IMR-90 (cell line): ENCODE measurements around the gene JAKMIP2. TPM values are rescaled to one million over a fixed set of nuclear protein-coding genes. Genes with fewer than 3 reads are reported as not detected.

Experiments
- ATAC-seq: fragments of 200-7000 bp; cut with Tn5 transposase; 2 replicates; pipeline ENCODE4 v1.9.1; 2020; ENCODE audit warnings: low read depth, mild to moderate bottlenecking, moderate library complexity
- BruUV-seq: library from RNA; stranded (reverse); fragments of 400-500 nt; replicated peaks from 2 replicates; lab custom pipeline; 2021; lab: Mats Ljungman, UMichigan
- CTCF ChIA-PET: fragments of 300-600 bp; formaldehyde crosslinking; extraction: SDS; loops from one replicate; lab custom pipeline; 2021; ENCODE audit warnings: antibody characterized with exemption; lab: Yijun Ruan, JAX
- POLR2A ChIA-PET: fragments of 300-600 bp; sonication (Branson Sonifier 250); formaldehyde crosslinking; loops from one replicate; lab custom pipeline; 2022; ENCODE audit warnings: antibody characterized with exemption; ENCODE audit not compliant: unreplicated experiment; lab: Charles Lee
- DNase-seq: peaks from one replicate; pipeline ENCODE4 v3.0.0; 2013
- H2AFZ ChIP-seq: replicated peaks from 2 replicates; pipeline ENCODE3; 2013; ENCODE audit warnings: low read length, mild to moderate bottlenecking; ENCODE audit not compliant: poor library complexity
- H2AK5ac ChIP-seq: 2 replicates; pipeline ENCODE4 v1.6.1; 2013; ENCODE audit warnings: low read depth, low read length, inconsistent platforms
- H2AK9ac ChIP-seq: replicated peaks from 2 replicates; pipeline ENCODE3; 2013; ENCODE audit warnings: mild to moderate bottlenecking, low read depth, low read length, moderate library complexity; ENCODE audit not compliant: poor library complexity
- H2BK120ac ChIP-seq: 2 replicates; pipeline ENCODE4 v1.6.1; 2013; ENCODE audit warnings: low read depth, low read length, inconsistent platforms
- H2BK15ac ChIP-seq: 3 replicates; pipeline ENCODE4 v1.6.1; 2013; ENCODE audit warnings: low read depth, low read length, inconsistent platforms
- H2BK20ac ChIP-seq: 2 replicates; pipeline ENCODE4 v1.6.1; 2013; ENCODE audit warnings: low read depth, mild to moderate bottlenecking, inconsistent platforms, low read length, moderate library complexity
- H2BK5ac ChIP-seq: 2 replicates; pipeline ENCODE4 v1.6.1; 2013; ENCODE audit warnings: mild to moderate bottlenecking, low read depth, low read length, inconsistent platforms; ENCODE audit not compliant: poor library complexity, severe bottlenecking
- H3K14ac ChIP-seq: replicated peaks from 2 replicates; pipeline ENCODE4 v1.6.1; 2013; ENCODE audit warnings: low read depth, low read length, inconsistent platforms
- H3K18ac ChIP-seq: 2 replicates; pipeline ENCODE4 v1.6.1; 2013; ENCODE audit warnings: low read depth, low read length, control low read depth
- H3K23ac ChIP-seq: 2 replicates; pipeline ENCODE4 v1.6.1; 2013; ENCODE audit warnings: low read depth, low read length, inconsistent platforms
- H3K27ac ChIP-seq: 2 replicates; pipeline ENCODE4 v1.5.1; 2013; ENCODE audit warnings: mild to moderate bottlenecking, control low read depth, low read length; ENCODE audit not compliant: insufficient read depth
- H3K27me3 ChIP-seq: 2 replicates; pipeline ENCODE4 v1.6.1; 2013; ENCODE audit warnings: low read length; ENCODE audit not compliant: control insufficient read depth, insufficient read depth
- H3K36me3 ChIP-seq: 2 replicates; pipeline ENCODE4 v1.6.1; 2013; ENCODE audit warnings: low read length, mixed read lengths; ENCODE audit not compliant: control insufficient read depth, insufficient read depth
- H3K4ac ChIP-seq: 2 replicates; pipeline ENCODE4 v1.6.1; 2013; ENCODE audit warnings: low read depth, low read length, inconsistent platforms
- H3K4me1 ChIP-seq: 2 replicates; pipeline ENCODE4 v1.6.1; 2013; ENCODE audit warnings: low read length, mixed read lengths; ENCODE audit not compliant: control insufficient read depth, insufficient read depth
- H3K4me2 ChIP-seq: 2 replicates; pipeline ENCODE4 v1.6.1; 2013; ENCODE audit warnings: low read depth, mild to moderate bottlenecking, control low read depth, low read length, moderate library complexity
- H3K4me3 ChIP-seq: 2 replicates; pipeline ENCODE4 v1.5.1; 2013; ENCODE audit warnings: low read depth, mild to moderate bottlenecking, control low read depth, low read length, moderate library complexity; ENCODE audit not compliant: insufficient read depth
- H3K56ac ChIP-seq: 2 replicates; pipeline ENCODE4 v1.6.1; 2013; ENCODE audit warnings: low read length, inconsistent platforms; ENCODE audit not compliant: insufficient read depth; ENCODE audit errors: extremely low read depth
- H3K79me1 ChIP-seq, 2 experiments: 2 replicates each; pipeline ENCODE4 v1.6.1; 2013; ENCODE audit warnings: low read length in 2 of 2, inconsistent platforms in 1 of 2, low read depth in 1 of 2
- H3K9ac ChIP-seq: 2 replicates; pipeline ENCODE4 v1.6.1; 2013; ENCODE audit warnings: low read depth, low read length, control low read depth
- H3K9me1 ChIP-seq: 2 replicates; pipeline ENCODE4 v1.6.1; 2013; ENCODE audit warnings: low read length, inconsistent platforms; ENCODE audit not compliant: insufficient read depth
- H3K9me3 ChIP-seq: 2 replicates; pipeline ENCODE4 v1.6.1; 2013; ENCODE audit warnings: low read length; ENCODE audit not compliant: control insufficient read depth, insufficient read depth
- H4K20me1 ChIP-seq: 2 replicates; pipeline ENCODE4 v1.6.1; 2013; ENCODE audit warnings: low read length, inconsistent platforms; ENCODE audit not compliant: insufficient read depth
- H4K5ac ChIP-seq: 2 replicates; pipeline ENCODE4 v1.6.1; 2013; ENCODE audit warnings: mild to moderate bottlenecking, low read depth, low read length, control low read depth
- H4K8ac ChIP-seq, 2 experiments: 2 replicates each; pipeline ENCODE4 v1.6.1; 2013; ENCODE audit warnings: low read depth in 2 of 2, low read length in 2 of 2, control low read depth in 1 of 2, inconsistent platforms in 1 of 2
- H4K91ac ChIP-seq: 2 replicates; pipeline ENCODE4 v1.6.1; 2013; ENCODE audit warnings: low read depth, low read length, inconsistent platforms; ENCODE audit not compliant: insufficient read depth
- CEBPB ChIP-seq: IDR thresholded peaks from 2 replicates; pipeline ENCODE4 v1.6.1; 2012; ENCODE audit warnings: low read depth, low read length, improper control_type of control experiment
- CHD1 ChIP-seq: IDR thresholded peaks from 2 replicates; pipeline ENCODE4 v1.6.1; 2012; ENCODE audit warnings: low read depth, low read length, improper control_type of control experiment
- FOS ChIP-seq: fragments of 150-350 bp; IDR thresholded peaks from 2 replicates; pipeline ENCODE4 v1.6.1; 2016; ENCODE audit warnings: low read depth, low read length
- MXI1 ChIP-seq: IDR thresholded peaks from 2 replicates; pipeline ENCODE4 v1.6.1; 2012; ENCODE audit warnings: low read depth, mild to moderate bottlenecking, low read length, moderate library complexity, borderline replicate concordance
- RCOR1 ChIP-seq: IDR thresholded peaks from 2 replicates; pipeline ENCODE4 v1.6.1; 2012; ENCODE audit warnings: mild to moderate bottlenecking, low read length, improper control_type of control experiment; ENCODE audit not compliant: insufficient replicate concordance
- SMC3 ChIP-seq: fragments of 150-350 bp; IDR thresholded peaks from 2 replicates; pipeline ENCODE4 v1.6.1; 2016; ENCODE audit warnings: low read depth, mild to moderate bottlenecking, antibody characterized with exemption, low read length, moderate library complexity
- WGBS, 2 experiments: methylation state at CpG; one replicate each; pipeline versions ENCODE4 v1.1.5 to v1.1.7; 2013; ENCODE audit warnings: missing lambda C conversion rate in 2 of 2; ENCODE audit not compliant: insufficient read length in 1 of 2; ENCODE audit errors: extremely low coverage in 2 of 2; 5-methylcytosine and 5-hydroxymethylcytosine counted together
- dilution Hi-C: fragments of 300-500 bp; cut with HindIII; formaldehyde crosslinking; loops from one replicate; pipeline ENCODE4 v1.14.3; 2018; ENCODE audit warnings: low sequenced_read_pairs; ENCODE audit not compliant: unreplicated experiment
- in situ Hi-C: fragments of 300-500 bp; cut with MboI; formaldehyde crosslinking; loops from 3 replicates; pipeline ENCODE4 v1.14.3; 2019; ENCODE audit warnings: low sequenced_read_pairs, inconsistent platforms, mixed read lengths
- intact Hi-C: fragments of 100-400 bp; cut with micrococcal nuclease; formaldehyde crosslinking; loops from 2 replicates; pipeline ENCODE4 v1.10.0; 2022
- polyA plus RNA-seq, 3 experiments: library from polyadenylated mRNA; depleted of rRNA; stranded (reverse); fragments of >200 nt; gene quantifications; 2 replicates each; pipeline ENCODE4 v1.2.3, GENCODE V29; 2012; ENCODE audit warnings: low replicate concordance in 1 of 3
- total RNA-seq: library from RNA; depleted of rRNA; stranded (reverse); fragments of >200 nt; gene quantifications from 2 replicates; pipeline ENCODE4 v1.2.3, GENCODE V29; 2012

JAKMIP2 gene
- total and polyA plus RNA-seq, 2 of the 4 experiments (the other 2 are of a cell fraction) = under 0.01 TPM; not detected in 1

- Histone ChIP-seq H2BK120ac (no peak overlapping the region), H3K79me1 (no peaks in the 10 kb centered on the region), H3K4ac (no peak overlapping the region), H3K27ac (no peak overlapping the region), H4K20me1 (no peaks in the 10 kb centered on the region), H2BK5ac (no peak overlapping the region), H4K8ac (no peak overlapping the region), H3K4me1 (no peaks in the 10 kb centered on the region), H3K27me3 (no peaks in the 10 kb centered on the region), H3K36me3 (no peaks in the 10 kb centered on the region), H3K14ac (no peak overlapping the region), H2AK9ac (no peak overlapping the region), H4K5ac (no peak overlapping the region), H3K9me1 (no peaks in the 10 kb centered on the region), H3K9me3 (no peaks in the 10 kb centered on the region), H3K4me2 (no peak overlapping the region), H2BK15ac (no peak overlapping the region), H2AK5ac (no peak overlapping the region), H3K23ac (no peak overlapping the region), H3K56ac (no peak overlapping the region), H4K91ac (no peak overlapping the region), H3K4me3 (no peak overlapping the region), H2AFZ (no peak overlapping the region), H3K9ac (no peak overlapping the region), H2BK20ac (no peak overlapping the region), H3K18ac (no peak overlapping the region)
- BruUV-seq = no TSS peak
- WGBS, 2 experiments = 90% methylated on average over 2 of the region's 6 CpGs; no CpG with 5 or more reads in 1 of the 2 experiments
- ChIA-PET POLR2A (no interaction called here), CTCF (no interaction called here)
- intact Hi-C loops (no loop called here), in situ Hi-C loops (no loop called here), dilution Hi-C loops (no loop called here)
- no peak for ATAC-seq
- no peak for DNase-seq
- TF ChIP-seq CEBPB = no peak
- TF ChIP-seq RCOR1 = no peak
- no peak for TF ChIP-seq MXI1
- TF ChIP-seq SMC3 = no peak
- TF ChIP-seq CHD1 = no peak
- no peak for TF ChIP-seq FOS
These were observed 9.4 kb downstream of the JAKMIP2 start for GRCh38 chr5:147773139-147773538.
